ENCODE measurements around the gene PALD1. TPM values are rescaled to one million over a fixed set of nuclear protein-coding genes. Genes with fewer than 3 reads are reported as not detected.
"Not testable (repeated sequence)": the region's sequence is repeated elsewhere in the genome, so short reads cannot be mapped to it uniquely, and the experiment has no call there.

PALD1 gene
- total RNA-seq, 2 experiments from 2014 or later: 6.6 to 6.8 TPM

DNA sequence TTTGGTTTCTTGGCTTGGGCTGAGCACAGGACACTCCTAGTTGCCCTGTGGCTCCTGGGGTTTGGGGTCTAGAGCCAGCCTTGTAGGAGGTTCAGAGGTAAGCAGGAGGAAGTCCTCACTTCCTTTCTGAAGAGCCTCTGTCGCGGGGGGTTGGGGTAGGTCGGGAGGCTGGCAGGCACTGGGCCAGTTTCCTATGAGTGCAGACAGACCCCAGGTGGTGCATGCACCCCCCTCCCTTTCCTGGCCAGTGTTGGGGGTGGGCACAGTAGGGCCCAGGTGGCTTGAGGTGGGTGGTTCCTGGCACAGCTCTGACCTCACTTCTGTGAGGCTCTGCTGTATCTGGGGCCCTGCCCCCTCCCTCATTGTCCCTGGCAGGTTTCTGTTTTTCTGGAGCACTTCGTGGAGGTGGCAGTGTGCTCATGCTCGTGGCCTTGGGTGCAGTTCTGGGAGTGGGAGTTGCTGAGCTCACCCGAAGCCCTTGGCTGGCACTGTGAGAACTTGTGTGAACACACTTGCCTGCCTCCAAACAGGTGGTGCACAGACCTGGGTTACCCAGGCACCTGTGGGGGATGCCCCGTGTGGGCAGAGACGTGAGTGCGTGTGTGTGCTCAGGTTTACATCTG, 1.8 kb downstream of the PALD1 start:
- ATAC-seq (peak; percentile 32), DNase-seq (peak; percentile 66)
- no peaks in the 10 kb centered on the region for H3K36me3 Mint-ChIP-seq (ENCODE audit: low read depth)
- ChIA-PET POLR2A (interaction anchor here (1.0 to 4.5 kb wide), 5 partner anchors 8 to 84 kb away, joined by 3 to 23 read pairs (median 4); no protein-coding TSS in a partner anchor), CTCF (interaction anchor here (0.7 to 1.9 kb wide), 3 partner anchors 19 to 259 kb away, joined by 3 to 4 read pairs (median 4); no protein-coding TSS in a partner anchor)
- TF ChIP-seq, protein P1, sequence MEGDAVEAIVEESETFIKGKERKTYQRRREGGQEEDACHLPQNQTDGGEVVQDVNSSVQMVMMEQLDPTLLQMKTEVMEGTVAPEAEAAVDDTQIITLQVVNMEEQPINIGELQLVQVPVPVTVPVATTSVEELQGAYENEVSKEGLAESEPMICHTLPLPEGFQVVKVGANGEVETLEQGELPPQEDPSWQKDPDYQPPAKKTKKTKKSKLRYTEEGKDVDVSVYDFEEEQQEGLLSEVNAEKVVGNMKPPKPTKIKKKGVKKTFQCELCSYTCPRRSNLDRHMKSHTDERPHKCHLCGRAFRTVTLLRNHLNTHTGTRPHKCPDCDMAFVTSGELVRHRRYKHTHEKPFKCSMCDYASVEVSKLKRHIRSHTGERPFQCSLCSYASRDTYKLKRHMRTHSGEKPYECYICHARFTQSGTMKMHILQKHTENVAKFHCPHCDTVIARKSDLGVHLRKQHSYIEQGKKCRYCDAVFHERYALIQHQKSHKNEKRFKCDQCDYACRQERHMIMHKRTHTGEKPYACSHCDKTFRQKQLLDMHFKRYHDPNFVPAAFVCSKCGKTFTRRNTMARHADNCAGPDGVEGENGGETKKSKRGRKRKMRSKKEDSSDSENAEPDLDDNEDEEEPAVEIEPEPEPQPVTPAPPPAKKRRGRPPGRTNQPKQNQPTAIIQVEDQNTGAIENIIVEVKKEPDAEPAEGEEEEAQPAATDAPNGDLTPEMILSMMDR (IDR thresholded peaks at IDR 0.05): no peak
- peak overlapping the region; percentile 67 for H3K4me3 Mint-ChIP-seq
- H3K27ac Mint-ChIP-seq: peak overlapping the region; percentile 3
- H3K9me3 Mint-ChIP-seq: no peaks in the 10 kb centered on the region
- peaks cover 10% of the 10 kb centered on the region for H3K27me3 Mint-ChIP-seq
- intact Hi-C loops (cut with micrococcal nuclease): no loop called here
- peaks cover 44% of the 10 kb centered on the region for H3K4me1 Mint-ChIP-seq (ENCODE audit: low read depth)

DNA sequence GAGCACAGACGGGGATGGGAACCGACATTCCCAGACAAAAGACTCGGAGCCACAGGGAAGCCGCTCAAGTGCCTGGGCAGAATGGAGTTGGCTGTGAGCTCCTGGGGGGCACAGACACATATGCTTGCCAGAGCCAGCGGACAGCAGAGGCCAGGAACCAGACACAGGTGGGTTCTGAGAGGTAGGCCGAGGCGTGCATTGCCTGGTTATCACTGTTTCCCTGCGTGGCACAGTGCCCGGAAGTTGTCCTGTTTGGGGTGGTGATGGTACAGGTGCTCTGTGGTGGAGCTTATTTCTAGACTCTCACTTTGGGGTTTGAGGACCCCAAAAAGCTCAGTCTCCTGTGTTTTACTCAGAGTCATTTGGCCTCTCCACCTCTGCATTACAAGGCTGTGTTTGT, 2.5 kb downstream of the PALD1 start:
- TF ChIP-seq, protein P1 (IDR thresholded peaks at IDR 0.05): no peak
- no peaks in the 10 kb centered on the region for H3K9me3 Mint-ChIP-seq
- H3K36me3 Mint-ChIP-seq (ENCODE audit: low read depth): no peaks in the 10 kb centered on the region
- H3K27ac Mint-ChIP-seq: no peak overlapping the region
- no peak overlapping the region for H3K4me3 Mint-ChIP-seq
- intact Hi-C loops (cut with micrococcal nuclease): no loop called here
- H3K27me3 Mint-ChIP-seq: peaks cover 9% of the 10 kb centered on the region
- ChIA-PET POLR2A (interaction anchor here (0.7 to 4.5 kb wide), 6 partner anchors 7 to 864 kb away, joined by 3 to 23 read pairs (median 4); no protein-coding TSS in a partner anchor), CTCF (interaction anchor here (0.7 to 1.9 kb wide), 3 partner anchors 20 to 259 kb away, joined by 3 to 4 read pairs (median 4); no protein-coding TSS in a partner anchor)
- no peak for DNase-seq
- peaks cover 37% of the 10 kb centered on the region for H3K4me1 Mint-ChIP-seq (ENCODE audit: low read depth)
- ATAC-seq: no peak

DNA sequence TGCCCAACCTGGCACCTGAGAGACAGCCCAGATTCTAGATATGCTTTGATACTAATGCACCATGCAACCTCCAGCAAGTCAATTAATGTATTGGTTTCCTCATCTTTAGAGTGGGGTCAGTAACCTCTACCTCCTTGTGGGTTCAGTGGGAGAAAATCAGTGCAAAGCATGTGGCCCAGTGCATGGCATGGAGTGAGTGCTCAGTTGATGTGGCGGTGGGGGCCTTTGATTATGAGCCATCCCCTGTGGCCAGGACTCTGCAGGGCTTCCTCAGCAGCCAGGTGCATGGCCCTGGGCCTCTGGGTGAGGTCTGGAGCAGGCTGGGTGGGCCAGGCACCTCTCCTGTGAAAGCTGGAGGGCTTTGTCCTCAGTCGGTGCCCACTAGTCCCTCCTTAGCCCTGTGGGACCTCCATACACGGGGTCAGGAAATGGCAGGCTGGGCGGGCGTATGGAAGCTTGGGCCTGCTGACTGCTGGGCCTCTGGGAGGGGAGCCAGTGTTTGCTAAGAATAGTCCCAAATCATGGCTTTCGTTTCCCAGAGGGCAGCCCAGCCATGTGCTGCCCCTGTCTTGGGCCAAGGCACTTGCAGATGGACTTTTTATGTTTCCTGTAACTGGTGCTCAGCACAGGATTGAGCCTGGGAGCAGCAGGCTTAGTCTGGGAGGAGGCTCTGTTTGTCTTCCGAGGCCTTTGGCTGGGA, 3.4 kb downstream of the PALD1 start:
- H3K4me1 Mint-ChIP-seq (ENCODE audit: low read depth): peaks cover 30% of the 10 kb centered on the region
- DNase-seq (no peak), ATAC-seq (no peak)
- intact Hi-C loops (cut with micrococcal nuclease): no loop called here
- H3K27ac Mint-ChIP-seq: no peak overlapping the region
- H3K4me3 Mint-ChIP-seq: no peak overlapping the region
- CTCF ChIA-PET: interaction anchor here (1.9 kb wide), 1 partner anchor 21 kb away, joined by 4 read pairs; no protein-coding TSS in a partner anchor
- H3K36me3 Mint-ChIP-seq (ENCODE audit: low read depth): no peaks in the 10 kb centered on the region
- TF ChIP-seq, protein P1 (IDR thresholded peaks at IDR 0.05): no peak
- POLR2A ChIA-PET: interaction anchor here (1.3 kb wide), 1 partner anchor 86 kb away, joined by 4 read pairs; no protein-coding TSS in a partner anchor
- no peaks in the 10 kb centered on the region for H3K9me3 Mint-ChIP-seq
- H3K27me3 Mint-ChIP-seq: peaks cover 3% of the 10 kb centered on the region

DNA sequence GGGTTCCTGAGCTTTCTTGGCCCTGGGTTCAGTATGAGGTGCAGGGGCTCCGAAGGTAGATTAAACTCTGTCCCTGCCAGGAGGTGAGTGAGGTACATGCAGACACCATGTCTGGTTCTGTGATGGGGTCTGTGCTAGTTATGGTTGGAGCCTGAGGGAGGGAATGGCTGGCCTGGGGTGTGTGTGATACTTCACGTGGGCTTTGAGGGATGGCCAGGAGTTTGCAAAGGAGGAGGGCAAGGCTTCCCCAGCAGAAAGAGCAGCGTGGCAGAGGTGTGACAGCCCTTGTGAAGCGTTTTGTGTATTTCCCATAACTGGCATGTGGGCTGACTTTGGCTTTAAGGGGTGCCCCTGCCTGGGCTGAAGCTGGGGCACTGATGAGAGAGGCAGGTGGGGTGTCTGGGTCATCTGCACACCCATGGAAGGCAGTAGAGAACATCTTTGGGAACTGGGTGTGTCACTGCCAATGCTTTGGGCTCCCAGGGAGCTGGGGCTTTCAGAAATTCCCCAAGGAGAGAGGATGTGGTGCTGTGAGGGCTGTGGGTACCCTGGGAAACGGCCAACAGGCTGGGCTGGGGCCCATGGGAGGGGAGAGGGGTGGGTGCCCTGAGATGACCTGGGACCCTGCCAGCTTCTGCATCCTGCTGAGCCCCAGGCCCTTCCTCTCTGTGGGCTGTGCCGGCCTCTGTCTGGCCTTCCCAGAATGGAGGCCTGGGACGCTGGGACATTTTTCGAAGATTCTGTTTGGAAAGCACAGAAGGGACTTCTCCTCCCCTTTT, 4.6 kb downstream of the PALD1 start:
- DNase-seq (no peak), ATAC-seq (no peak)
- Mint-ChIP-seq H3K4me3 (no peak overlapping the region), H3K36me3 (ENCODE audit: low read depth) (no peaks in the 10 kb centered on the region), H3K27me3 (peaks cover 1% of the 10 kb centered on the region), H3K4me1 (ENCODE audit: low read depth) (peaks cover 21% of the 10 kb centered on the region), H3K27ac (no peak overlapping the region), H3K9me3 (no peaks in the 10 kb centered on the region)
- ChIA-PET CTCF (no interaction called here), POLR2A (no interaction called here)
- intact Hi-C loops (cut with micrococcal nuclease): no loop called here
- TF ChIP-seq, protein P1 (IDR thresholded peaks at IDR 0.05): no peak

DNA sequence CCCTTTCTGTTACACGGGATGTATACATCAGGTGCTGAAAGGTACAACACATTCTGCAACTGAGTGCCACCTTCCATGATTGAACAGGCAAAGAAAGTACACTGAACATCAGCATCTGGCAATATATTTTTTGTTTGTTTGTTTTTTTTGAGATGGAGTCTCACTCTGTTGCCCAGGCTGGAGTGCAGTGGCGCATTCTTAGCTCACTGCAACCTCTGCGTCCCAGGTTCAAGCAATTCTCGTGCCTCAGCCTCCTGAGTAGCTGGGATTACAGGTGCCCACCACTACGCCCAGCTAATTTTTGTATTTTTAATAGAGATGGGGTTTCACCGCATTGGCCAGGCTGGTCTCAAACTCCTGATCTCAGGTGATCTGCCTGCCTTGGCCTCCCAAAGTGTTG, 5.3 kb downstream of the PALD1 start:
- H3K27me3 Mint-ChIP-seq; H3K36me3 Mint-ChIP-seq (ENCODE audit: low read depth); ATAC-seq; DNase-seq; H3K9me3 Mint-ChIP-seq; H3K4me3 Mint-ChIP-seq; POLR2A ChIA-PET; H3K27ac Mint-ChIP-seq; CTCF ChIA-PET; intact Hi-C loops (cut with micrococcal nuclease): not testable (repeated sequence)
- H3K4me1 Mint-ChIP-seq (ENCODE audit: low read depth): peaks cover 21% of the 10 kb centered on the region
